ENCODE results near the gene PBX2.

GRCh38 chr6:32189069-32189741 is 797 bp downstream of the PBX2 start:
- TF ChIP-seq CTCF (IDR thresholded peaks at IDR 0.05) (no peak), POLR2AphosphoS5 (IDR thresholded peaks at IDR 0.05) (no peak), EP300 (IDR thresholded peaks at IDR 0.05) (no peak)
